Endothelial cell of hepatic sinusoid (primary cell): ENCODE measurements around the gene SLC38A7.
"Not testable (repeated sequence)": the region's sequence is repeated elsewhere in the genome, so short reads cannot be mapped to it uniquely, and the experiment has no call there.

Source experiments
- in situ Hi-C: cut with HindIII; loops from 2 replicates; pipeline ENCODE4 v1.10.0; 2017; ENCODE audit warnings: low sequenced_read_pairs

Gene SLC38A7

GRCh38 chr16:58638148-58639036 lies 46.2 kb downstream of the SLC38A7 start:
- in situ Hi-C loops, result no loop called here

- in situ Hi-C loops, result not testable (repeated sequence)
These were observed 47.5 kb downstream of the SLC38A7 start for GRCh38 chr16:58637021-58637420.

GRCh38 chr16:58636466-58636865 lies 48.1 kb downstream of the SLC38A7 start:
- in situ Hi-C loops, result no loop called here

DNA sequence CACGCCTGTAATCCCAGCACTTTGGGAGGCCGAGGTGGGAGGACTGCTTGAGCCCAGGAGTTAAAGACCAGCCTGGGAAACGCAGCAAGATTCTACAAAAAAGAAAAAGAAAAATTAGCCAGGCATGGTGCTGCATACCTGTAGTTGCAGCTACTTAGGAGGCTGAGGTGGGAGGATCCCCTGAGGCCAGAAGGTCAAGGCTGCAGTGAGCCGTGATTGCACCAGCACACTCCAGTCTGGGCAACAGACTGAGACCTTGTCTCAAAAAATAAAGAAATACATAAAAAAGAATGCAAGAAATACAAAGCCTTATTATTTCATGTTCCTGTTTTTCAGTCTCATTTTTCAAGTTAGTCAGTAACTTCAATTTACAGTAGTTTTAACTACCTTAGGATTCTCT lies 49.1 kb downstream of the SLC38A7 start:
- in situ Hi-C loops, result no loop called here

DNA sequence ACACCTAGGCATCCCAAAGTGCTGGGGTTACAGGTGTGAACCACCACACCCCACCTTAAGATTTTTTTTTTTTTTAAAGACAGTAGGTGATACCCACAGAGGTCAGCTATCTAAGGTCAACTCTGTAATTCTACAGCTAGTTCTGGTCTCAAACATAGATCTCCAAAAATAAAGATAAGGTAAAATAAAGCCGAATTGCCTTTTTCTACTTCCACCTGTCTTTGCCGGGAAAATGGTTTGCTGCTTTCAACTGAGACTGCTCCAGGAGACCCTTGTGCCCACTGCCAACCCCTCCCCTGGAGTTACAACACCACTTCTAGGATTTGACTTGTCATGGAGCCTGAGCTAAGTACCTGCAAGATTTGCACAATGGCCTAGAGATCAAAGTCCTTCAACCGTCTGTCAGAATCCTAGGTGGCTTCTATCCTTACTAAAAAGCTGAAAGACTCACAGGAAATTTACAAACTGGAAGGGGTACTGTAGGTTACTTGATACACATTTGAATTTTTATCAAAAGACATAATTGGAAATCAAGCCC lies 50.2 kb downstream of the SLC38A7 start:
- in situ Hi-C loops, result no loop called here

DNA sequence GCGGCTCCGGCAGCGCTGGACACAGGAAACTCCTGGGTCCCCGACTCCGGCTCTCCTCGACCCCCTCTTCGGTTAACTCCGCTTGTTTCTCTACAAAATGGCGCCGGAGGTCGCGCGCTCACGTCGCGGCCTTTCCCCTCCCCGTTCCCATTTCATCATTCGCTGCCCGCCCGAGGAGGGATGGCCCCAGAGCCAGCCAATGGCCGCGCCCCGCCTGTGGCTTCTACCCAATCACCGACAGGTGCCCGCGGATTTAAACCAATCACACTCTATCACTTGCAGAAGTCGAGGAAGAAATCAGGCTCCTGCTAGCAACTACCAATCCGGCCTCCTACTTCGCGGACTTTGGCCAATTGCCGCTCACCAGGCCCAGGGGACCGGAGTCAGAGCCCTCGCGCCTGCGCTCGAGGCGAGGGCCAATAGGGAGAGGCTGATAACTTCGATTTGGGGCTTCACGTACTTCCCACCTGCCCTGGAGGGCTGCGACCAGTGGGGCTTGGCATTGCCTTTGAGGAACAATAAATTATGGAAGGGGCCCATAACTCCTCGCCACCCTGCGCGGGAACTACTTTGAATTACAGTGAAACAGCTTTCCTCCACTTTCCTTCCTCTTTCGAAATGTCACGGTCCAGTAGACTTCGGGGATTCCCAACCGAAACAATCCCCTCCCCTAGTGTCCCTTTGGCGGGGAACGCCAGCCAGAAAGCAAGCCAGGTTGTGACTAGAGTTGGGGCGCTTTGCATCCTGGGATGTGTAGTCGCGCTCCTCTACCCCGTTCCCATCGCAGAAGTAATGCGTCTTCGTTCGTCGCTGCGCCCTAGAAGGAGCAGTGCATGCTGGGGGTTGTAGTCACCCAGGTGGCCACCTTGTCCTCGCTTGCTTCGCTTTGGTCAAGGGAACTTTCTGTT lies 54.6 kb downstream of the SLC38A7 start, which contains the start of gene CNOT1:
Gene CNOT1 (minus strand): TSS at position 94 of the 908 bp plus-strand sequence. CDS start 30,489 bp downstream, outside the sequence.
- in situ Hi-C loops, result loop anchor here (5.0 kb wide), 1 partner anchor 78 kb away; no protein-coding TSS in a partner anchor

DNA sequence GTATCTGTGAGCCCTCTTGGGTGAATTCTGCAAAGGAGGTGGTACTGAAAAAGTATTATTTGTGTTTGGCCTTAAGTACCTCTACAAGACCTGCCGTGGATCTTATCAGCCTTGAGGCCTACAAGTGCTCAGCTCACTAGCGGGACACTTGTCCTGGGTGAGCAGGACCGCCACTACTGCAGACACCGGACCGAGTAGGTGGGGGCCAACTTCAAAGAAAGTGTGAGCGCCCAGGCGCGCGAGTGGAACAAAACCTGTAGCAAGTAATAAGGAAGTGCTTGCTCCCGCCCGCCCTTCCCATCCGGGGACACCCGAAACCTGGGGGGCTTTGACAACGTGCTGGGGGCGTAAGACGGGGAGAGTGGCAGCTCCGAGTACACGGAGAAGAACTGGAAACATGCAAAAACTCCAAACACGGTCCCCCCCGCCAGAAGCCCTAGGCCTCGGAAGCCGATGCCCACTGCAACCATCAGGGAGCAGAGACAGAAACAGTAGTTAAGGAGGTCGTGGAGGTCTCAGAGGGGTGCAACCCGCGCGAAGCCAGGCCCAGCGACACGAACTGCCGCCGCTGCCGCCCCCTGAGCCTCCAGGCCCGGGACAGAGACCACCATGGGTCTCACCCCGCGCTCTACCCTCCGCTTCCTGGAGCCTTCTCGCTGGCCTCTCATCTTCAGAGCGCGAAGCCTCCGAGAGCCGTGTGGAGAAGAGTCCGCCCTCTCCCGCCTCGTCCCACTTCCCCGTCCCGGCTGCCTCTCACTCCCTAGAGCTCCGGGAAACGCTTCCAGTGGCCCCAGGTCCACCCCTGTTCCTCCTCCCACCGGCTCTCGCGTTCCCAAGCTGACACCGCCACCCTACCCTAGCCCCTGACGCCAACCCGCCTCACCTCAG lies 55.5 kb downstream of the SLC38A7 start:
- in situ Hi-C loops, result loop anchor here (5.0 kb wide), 1 partner anchor 77 kb away; no protein-coding TSS in a partner anchor

DNA sequence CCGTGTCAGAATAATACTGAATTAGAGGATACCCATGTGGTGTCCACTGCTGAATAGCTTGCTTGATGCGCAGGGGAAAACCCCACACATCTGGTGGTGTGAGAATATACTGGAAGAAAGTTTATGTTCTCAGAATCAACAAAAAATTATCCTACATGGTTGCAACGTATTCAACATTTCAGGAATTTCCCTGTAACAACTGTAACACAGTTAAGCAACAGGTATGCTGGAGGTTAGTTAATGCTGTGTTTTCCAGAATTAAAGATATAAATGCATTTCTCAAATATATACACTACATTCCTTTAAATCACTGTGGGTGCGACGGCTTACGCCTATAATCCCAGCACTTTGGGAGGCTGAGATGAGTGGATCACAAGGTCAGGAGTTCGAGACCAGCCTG lies 60.4 kb downstream of the SLC38A7 start:
- in situ Hi-C loops, result no loop called here

- in situ Hi-C loops, result no loop called here
These were observed 64.2 kb downstream of the SLC38A7 start for GRCh38 chr16:58620396-58620795.

DNA sequence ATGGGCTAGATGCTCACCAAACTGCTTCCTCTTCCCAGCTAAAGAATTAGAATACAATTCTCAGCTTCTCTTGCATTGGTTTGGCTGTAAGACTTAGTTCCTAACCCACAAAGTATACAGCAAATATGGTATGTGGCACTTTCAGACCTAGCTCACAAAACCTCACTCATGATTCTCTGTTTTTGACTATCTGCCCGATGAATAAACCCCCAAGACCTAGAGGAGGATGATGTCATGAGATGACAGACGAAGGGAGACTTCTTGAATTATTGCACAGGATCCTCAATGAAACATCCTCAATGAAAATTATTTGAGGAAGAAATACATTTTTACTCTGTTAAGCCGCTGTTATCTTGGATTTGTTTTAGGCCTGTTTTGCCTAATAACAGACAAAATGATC lies 69.3 kb downstream of the SLC38A7 start:
- in situ Hi-C loops, result no loop called here
